ENCODE data around the gene FOXS1. TPM values are rescaled to one million over a fixed set of nuclear protein-coding genes. Genes with fewer than 3 reads are reported as not detected.

The FOXS1 gene
- total and polyA plus RNA-seq, 10 of the 15 experiments (the other 5 are each of a cell fraction or from before 2014, with no cell fraction given), result not detected

DNA sequence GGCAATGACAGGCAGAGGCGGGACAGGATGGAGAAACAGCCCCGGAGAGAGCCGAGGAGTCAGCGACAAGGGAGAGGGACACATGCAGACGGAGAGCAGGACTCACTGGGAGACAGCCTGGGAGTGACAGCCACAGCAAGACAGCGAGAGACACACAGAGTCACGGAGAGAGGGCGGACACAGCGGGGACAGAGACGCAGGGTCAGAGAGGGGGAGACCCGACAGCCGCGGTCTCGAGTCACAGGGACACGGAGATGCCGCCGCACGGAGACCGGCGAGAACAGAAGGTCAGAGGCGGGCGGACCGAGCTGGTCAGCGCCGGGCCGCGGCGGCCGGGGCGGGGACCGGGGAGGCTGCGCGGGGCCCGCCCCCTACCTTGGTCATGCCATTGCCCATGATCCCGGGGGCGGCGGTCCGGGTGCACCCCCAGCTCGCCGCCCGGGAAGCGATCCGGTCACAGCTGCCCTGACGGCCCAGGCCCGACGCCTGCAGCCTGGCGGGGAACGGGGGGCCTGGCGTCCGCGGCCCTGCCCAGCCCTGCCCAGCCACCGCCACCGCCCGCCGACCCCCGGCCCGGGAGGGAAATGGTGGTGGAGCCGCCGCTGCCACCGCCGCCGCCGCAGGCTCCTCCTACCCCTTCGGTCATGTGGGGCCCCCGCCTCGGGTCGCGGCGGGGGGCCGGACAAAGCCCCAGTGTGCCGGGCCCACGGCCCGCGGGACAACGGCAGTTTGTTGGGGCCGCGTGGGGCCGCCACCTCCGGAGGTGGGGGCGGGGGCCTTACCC, 24.7 kb upstream of the FOXS1 start, which contains the start of the genes DUSP15 and TTLL9 (continued):
- TF ChIP-seq, protein P1, sequence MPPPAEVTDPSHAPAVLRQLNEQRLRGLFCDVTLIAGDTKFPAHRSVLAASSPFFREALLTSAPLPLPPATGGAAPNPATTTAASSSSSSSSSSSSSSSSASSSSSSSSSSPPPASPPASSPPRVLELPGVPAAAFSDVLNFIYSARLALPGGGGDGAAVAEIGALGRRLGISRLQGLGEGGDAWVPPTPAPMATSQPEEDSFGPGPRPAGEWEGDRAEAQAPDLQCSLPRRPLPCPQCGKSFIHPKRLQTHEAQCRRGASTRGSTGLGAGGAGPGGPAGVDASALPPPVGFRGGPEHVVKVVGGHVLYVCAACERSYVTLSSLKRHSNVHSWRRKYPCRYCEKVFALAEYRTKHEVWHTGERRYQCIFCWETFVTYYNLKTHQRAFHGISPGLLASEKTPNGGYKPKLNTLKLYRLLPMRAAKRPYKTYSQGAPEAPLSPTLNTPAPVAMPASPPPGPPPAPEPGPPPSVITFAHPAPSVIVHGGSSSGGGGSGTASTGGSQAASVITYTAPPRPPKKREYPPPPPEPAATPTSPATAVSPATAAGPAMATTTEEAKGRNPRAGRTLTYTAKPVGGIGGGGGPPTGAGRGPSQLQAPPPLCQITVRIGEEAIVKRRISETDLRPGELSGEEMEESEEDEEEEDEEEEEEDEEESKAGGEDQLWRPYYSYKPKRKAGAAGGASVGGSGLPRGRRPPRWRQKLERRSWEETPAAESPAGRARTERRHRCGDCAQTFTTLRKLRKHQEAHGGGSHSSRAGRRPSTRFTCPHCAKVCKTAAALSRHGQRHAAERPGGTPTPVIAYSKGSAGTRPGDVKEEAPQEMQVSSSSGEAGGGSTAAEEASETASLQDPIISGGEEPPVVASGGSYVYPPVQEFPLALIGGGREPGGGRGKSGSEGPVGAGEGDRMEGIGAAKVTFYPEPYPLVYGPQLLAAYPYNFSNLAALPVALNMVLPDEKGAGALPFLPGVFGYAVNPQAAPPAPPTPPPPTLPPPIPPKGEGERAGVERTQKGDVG (CRISPR knock-in tag; IDR thresholded peaks at IDR 0.05), result no peak
- TF ChIP-seq FOS (IDR thresholded peaks at IDR 0.05; ENCODE audit: borderline replicate concordance, extremely low read depth, insufficient read length) (no peak), HDAC2 (IDR thresholded peaks at IDR 0.05) (no peak), DPF2 (IDR thresholded peaks at IDR 0.05) (peak; percentile 90)
- TF ChIP-seq, protein P2, sequence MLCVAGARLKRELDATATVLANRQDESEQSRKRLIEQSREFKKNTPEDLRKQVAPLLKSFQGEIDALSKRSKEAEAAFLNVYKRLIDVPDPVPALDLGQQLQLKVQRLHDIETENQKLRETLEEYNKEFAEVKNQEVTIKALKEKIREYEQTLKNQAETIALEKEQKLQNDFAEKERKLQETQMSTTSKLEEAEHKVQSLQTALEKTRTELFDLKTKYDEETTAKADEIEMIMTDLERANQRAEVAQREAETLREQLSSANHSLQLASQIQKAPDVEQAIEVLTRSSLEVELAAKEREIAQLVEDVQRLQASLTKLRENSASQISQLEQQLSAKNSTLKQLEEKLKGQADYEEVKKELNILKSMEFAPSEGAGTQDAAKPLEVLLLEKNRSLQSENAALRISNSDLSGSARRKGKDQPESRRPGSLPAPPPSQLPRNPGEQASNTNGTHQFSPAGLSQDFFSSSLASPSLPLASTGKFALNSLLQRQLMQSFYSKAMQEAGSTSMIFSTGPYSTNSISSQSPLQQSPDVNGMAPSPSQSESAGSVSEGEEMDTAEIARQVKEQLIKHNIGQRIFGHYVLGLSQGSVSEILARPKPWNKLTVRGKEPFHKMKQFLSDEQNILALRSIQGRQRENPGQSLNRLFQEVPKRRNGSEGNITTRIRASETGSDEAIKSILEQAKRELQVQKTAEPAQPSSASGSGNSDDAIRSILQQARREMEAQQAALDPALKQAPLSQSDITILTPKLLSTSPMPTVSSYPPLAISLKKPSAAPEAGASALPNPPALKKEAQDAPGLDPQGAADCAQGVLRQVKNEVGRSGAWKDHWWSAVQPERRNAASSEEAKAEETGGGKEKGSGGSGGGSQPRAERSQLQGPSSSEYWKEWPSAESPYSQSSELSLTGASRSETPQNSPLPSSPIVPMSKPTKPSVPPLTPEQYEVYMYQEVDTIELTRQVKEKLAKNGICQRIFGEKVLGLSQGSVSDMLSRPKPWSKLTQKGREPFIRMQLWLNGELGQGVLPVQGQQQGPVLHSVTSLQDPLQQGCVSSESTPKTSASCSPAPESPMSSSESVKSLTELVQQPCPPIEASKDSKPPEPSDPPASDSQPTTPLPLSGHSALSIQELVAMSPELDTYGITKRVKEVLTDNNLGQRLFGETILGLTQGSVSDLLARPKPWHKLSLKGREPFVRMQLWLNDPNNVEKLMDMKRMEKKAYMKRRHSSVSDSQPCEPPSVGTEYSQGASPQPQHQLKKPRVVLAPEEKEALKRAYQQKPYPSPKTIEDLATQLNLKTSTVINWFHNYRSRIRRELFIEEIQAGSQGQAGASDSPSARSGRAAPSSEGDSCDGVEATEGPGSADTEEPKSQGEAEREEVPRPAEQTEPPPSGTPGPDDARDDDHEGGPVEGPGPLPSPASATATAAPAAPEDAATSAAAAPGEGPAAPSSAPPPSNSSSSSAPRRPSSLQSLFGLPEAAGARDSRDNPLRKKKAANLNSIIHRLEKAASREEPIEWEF (IDR thresholded peaks at IDR 0.05; ENCODE audit: insufficient replicate concordance, low read depth, low read length), result no peak
- TF ChIP-seq, protein P3, sequence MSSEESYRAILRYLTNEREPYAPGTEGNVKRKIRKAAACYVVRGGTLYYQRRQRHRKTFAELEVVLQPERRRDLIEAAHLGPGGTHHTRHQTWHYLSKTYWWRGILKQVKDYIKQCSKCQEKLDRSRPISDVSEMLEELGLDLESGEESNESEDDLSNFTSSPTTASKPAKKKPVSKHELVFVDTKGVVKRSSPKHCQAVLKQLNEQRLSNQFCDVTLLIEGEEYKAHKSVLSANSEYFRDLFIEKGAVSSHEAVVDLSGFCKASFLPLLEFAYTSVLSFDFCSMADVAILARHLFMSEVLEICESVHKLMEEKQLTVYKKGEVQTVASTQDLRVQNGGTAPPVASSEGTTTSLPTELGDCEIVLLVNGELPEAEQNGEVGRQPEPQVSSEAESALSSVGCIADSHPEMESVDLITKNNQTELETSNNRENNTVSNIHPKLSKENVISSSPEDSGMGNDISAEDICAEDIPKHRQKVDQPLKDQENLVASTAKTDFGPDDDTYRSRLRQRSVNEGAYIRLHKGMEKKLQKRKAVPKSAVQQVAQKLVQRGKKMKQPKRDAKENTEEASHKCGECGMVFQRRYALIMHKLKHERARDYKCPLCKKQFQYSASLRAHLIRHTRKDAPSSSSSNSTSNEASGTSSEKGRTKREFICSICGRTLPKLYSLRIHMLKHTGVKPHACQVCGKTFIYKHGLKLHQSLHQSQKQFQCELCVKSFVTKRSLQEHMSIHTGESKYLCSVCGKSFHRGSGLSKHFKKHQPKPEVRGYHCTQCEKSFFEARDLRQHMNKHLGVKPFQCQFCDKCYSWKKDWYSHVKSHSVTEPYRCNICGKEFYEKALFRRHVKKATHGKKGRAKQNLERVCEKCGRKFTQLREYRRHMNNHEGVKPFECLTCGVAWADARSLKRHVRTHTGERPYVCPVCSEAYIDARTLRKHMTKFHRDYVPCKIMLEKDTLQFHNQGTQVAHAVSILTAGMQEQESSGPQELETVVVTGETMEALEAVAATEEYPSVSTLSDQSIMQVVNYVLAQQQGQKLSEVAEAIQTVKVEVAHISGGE (CRISPR knock-in tag; IDR thresholded peaks at IDR 0.05), result no peak
- TF ChIP-seq, protein P4, sequence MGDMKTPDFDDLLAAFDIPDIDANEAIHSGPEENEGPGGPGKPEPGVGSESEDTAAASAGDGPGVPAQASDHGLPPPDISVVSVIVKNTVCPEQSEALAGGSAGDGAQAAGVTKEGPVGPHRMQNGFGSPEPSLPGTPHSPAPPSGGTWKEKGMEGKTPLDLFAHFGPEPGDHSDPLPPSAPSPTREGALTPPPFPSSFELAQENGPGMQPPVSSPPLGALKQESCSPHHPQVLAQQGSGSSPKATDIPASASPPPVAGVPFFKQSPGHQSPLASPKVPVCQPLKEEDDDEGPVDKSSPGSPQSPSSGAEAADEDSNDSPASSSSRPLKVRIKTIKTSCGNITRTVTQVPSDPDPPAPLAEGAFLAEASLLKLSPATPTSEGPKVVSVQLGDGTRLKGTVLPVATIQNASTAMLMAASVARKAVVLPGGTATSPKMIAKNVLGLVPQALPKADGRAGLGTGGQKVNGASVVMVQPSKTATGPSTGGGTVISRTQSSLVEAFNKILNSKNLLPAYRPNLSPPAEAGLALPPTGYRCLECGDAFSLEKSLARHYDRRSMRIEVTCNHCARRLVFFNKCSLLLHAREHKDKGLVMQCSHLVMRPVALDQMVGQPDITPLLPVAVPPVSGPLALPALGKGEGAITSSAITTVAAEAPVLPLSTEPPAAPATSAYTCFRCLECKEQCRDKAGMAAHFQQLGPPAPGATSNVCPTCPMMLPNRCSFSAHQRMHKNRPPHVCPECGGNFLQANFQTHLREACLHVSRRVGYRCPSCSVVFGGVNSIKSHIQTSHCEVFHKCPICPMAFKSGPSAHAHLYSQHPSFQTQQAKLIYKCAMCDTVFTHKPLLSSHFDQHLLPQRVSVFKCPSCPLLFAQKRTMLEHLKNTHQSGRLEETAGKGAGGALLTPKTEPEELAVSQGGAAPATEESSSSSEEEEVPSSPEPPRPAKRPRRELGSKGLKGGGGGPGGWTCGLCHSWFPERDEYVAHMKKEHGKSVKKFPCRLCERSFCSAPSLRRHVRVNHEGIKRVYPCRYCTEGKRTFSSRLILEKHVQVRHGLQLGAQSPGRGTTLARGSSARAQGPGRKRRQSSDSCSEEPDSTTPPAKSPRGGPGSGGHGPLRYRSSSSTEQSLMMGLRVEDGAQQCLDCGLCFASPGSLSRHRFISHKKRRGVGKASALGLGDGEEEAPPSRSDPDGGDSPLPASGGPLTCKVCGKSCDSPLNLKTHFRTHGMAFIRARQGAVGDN (IDR thresholded peaks at IDR 0.05), result 0 out of 2 replicates have a peak, but pooled peaks have one; percentile 60

All from GM12878 (cell line).